Activated B cell treated with CpG ODN at 0.5 μM for 24 hours (primary cell): Measurements from ENCODE around the gene ANKRD6. TPM values are rescaled to one million over a fixed set of nuclear protein-coding genes. Genes with fewer than 3 reads are reported as not detected.
"Not testable (repeated sequence)": the region's sequence is repeated elsewhere in the genome, so short reads cannot be mapped to it uniquely, and the experiment has no call there.

Source experiments
- ATAC-seq: fragments of 200-7000 bp; cut with Tn5 transposase; one replicate; pipeline ENCODE4 v1.10.0; 2021; ENCODE audit warnings: low read depth, mild to moderate bottlenecking, moderate library complexity
- CTCF ChIA-PET: fragments of 350-600 bp; sonication (Branson Sonifier 250); formaldehyde crosslinking; loops from one replicate; lab custom pipeline; 2021; ENCODE audit warnings: antibody characterized with exemption; lab: Charles Lee
- POLR2A ChIA-PET: fragments of 350-600 bp; sonication (Branson Sonifier 250); formaldehyde crosslinking; loops from one replicate; lab custom pipeline; 2021; ENCODE audit warnings: antibody characterized with exemption; lab: Charles Lee
- DNase-seq: peaks from one replicate; pipeline ENCODE4 v3.0.0; 2022
- H3K27ac Mint-ChIP-seq: one replicate; pipeline ENCODE4 v1.8.0; 2020; ENCODE audit warnings: mixed read lengths
- H3K27me3 Mint-ChIP-seq: one replicate; pipeline ENCODE4 v1.8.0; 2021; ENCODE audit warnings: mixed read lengths
- H3K36me3 Mint-ChIP-seq: one replicate; pipeline ENCODE4 v1.8.0; 2021; ENCODE audit warnings: low read depth, mixed read lengths
- H3K4me1 Mint-ChIP-seq: one replicate; pipeline ENCODE4 v1.8.0; 2021; ENCODE audit warnings: mixed read lengths
- H3K4me3 Mint-ChIP-seq: one replicate; pipeline ENCODE4 v1.8.0; 2020; ENCODE audit warnings: mild to moderate bottlenecking, mixed read lengths
- H3K9me3 Mint-ChIP-seq: one replicate; pipeline ENCODE4 v1.8.0; 2020; ENCODE audit warnings: mixed read lengths
- CTCF ChIP-seq: fragments of 200-600 bp; IDR thresholded peaks from one replicate; pipeline ENCODE4 v1.8.0; 2022; ENCODE audit warnings: antibody characterized with exemption, mild to moderate bottlenecking
- intact Hi-C: fragments of 100-400 bp; cut with micrococcal nuclease; formaldehyde crosslinking; loops from one replicate; pipeline ENCODE4 v1.15.1; 2024
- total RNA-seq: library from RNA; stranded (reverse); gene quantifications from 2 replicates; pipeline ENCODE4 v1.2.3, GENCODE V29; 2022

The ANKRD6 gene
- total RNA-seq, 1 donor from 2014 or later, result 9.6 TPM

GRCh38 chr6:89387516-89388201, 45.3 kb upstream of the ANKRD6 start:
- Mint-ChIP-seq H3K4me3 (peak overlapping the region; percentile 60), H3K36me3 (no peaks in the 10 kb centered on the region), H3K4me1 (peaks cover 15% of the 10 kb centered on the region), H3K27ac (peak overlapping the region; percentile 33), H3K27me3 (peaks cover 4% of the 10 kb centered on the region), H3K9me3 (no peaks in the 10 kb centered on the region)
- intact Hi-C loops, result loop anchor here (1.0 kb wide), 2 partner anchors 15 to 25 kb away; partner anchors contain the start of gene RRAGD
- CTCF ChIA-PET, result interaction anchor here (0.9 kb wide), 1 partner anchor 12 kb away, joined by 5 read pairs; no protein-coding TSS in a partner anchor
- POLR2A ChIA-PET, result interaction anchor here (0.5 to 1.5 kb wide), 4 partner anchors 9 to 307 kb away, joined by 3 to 14 read pairs (median 4); partner anchors contain the start of gene PNRC1
- no peak for TF ChIP-seq CTCF
- ATAC-seq (peak; percentile 87), DNase-seq (no peak)

DNA sequence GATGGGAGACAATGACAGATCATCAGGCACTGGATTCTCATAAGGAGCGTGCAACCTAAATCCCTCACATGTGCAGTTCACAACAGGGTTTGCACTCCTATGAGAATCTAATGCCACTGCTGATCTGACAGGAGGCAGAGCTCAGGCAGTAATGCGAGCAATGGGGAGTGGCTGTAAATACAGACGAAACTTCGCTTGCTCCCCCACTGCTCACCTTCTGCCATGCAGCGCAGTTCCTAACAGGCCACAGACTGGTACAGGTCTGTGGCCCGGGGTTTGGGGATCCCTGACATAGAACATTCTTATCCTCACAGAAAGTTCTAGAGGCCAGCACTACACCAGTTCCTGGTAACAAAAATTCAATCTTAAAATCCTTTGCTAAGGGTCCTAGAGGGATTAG, 44.1 kb upstream of the ANKRD6 start:
- ChIA-PET CTCF (interaction anchor here (0.7 kb wide), 1 partner anchor 1091 kb away, joined by 3 read pairs; no protein-coding TSS in a partner anchor), POLR2A (no interaction called here)
- DNase-seq, result no peak
- Mint-ChIP-seq H3K9me3 (peaks cover 8% of the 10 kb centered on the region), H3K27ac (no peak overlapping the region), H3K27me3 (peaks cover 4% of the 10 kb centered on the region), H3K36me3 (no peaks in the 10 kb centered on the region), H3K4me3 (no peak overlapping the region), H3K4me1 (peaks cover 15% of the 10 kb centered on the region)
- no peak for ATAC-seq
- TF ChIP-seq CTCF, result no peak
- intact Hi-C loops, result no loop called here

DNA sequence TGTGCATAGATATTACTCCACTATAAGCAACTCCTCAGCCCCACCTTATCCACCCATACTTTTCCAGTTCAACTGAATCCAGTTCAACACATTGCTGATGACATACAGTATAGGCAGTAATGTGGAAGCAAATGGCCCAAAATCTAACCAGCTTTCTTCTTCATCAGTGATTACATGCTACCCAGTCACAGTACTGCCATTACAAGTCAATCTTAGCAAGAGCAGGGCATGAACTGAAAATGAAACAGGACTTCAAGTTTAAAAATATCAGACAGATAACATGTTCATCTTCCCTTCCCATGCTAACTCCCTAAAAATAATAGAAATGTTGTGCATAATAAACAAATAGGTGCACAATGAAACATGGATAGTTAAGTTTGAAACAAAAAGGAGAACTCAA, 40.1 kb upstream of the ANKRD6 start:
- no peak for ATAC-seq
- ChIA-PET CTCF (no interaction called here), POLR2A (no interaction called here)
- Mint-ChIP-seq H3K4me1 (peaks cover 5% of the 10 kb centered on the region), H3K4me3 (no peak overlapping the region), H3K27me3 (no peaks in the 10 kb centered on the region), H3K36me3 (no peaks in the 10 kb centered on the region), H3K9me3 (peaks cover 8% of the 10 kb centered on the region), H3K27ac (no peak overlapping the region)
- intact Hi-C loops, result loop anchor here (2.0 kb wide), 1 partner anchor 18 kb away; no protein-coding TSS in a partner anchor
- no peak for DNase-seq
- TF ChIP-seq CTCF, result no peak

- POLR2A ChIA-PET, result no interaction called here
- ATAC-seq (no peak), DNase-seq (no peak)
- CTCF ChIA-PET, result no interaction called here
- H3K4me1 Mint-ChIP-seq, result no peaks in the 10 kb centered on the region
- H3K27me3 Mint-ChIP-seq, result no peaks in the 10 kb centered on the region
- no peak overlapping the region for H3K27ac Mint-ChIP-seq
- H3K36me3 Mint-ChIP-seq, result no peaks in the 10 kb centered on the region
- H3K4me3 Mint-ChIP-seq, result no peak overlapping the region
- intact Hi-C loops, result loop anchor here (2.0 kb wide), 1 partner anchor 17 kb away; no protein-coding TSS in a partner anchor
- peaks cover 8% of the 10 kb centered on the region for H3K9me3 Mint-ChIP-seq
- TF ChIP-seq CTCF, result no peak
These were observed 39.3 kb upstream of the ANKRD6 start for GRCh38 chr6:89393659-89394058.

DNA sequence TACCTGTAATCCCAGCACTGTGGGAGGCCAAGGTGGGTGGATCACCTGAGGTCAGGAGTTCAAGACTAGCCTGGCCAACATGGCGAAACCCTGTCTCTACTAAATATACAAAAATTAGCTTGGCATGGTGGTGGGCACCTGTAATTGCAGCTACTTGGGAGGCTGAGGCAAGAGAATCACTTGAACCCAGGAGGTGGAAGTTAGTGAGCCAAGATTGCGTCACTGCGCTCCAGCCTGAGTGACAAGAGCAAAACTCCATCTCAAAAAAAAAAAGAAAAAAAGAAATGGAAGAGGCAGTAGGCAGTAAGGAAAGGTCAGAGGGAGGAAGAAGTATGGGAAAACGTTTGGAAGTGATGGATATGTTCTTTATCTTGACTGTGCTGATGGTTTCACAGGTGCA, 35.1 kb upstream of the ANKRD6 start:
- H3K4me1 Mint-ChIP-seq, H3K4me3 Mint-ChIP-seq, intact Hi-C loops, CTCF ChIA-PET, POLR2A ChIA-PET, DNase-seq, H3K27me3 Mint-ChIP-seq, H3K27ac Mint-ChIP-seq, H3K9me3 Mint-ChIP-seq, ATAC-seq, H3K36me3 Mint-ChIP-seq: not testable (repeated sequence)
